Activated CD4-positive, alpha-beta T cell treated with anti-CD3 and anti-CD28 coated beads, Interleukin-2, amount 50 U/mL, for 4 hours (primary cell): Measurements from ENCODE around the gene PAFAH2.

Experiments used
- DNase-seq, 2 experiments: peaks; one replicate each; pipeline ENCODE4 v3.0.0-alpha.2; 2020

The PAFAH2 gene

GRCh38 chr1:25997828-25998761, at the start of gene PAFAH2:
TSS of gene PAFAH2 (minus strand) at chr1:25998063. CDS start at chr1:25990816, 7,247 bp downstream.
- DNase-seq = peak; percentile 95

GRCh38 chr1:26047278-26047874, 49.5 kb upstream of the PAFAH2 start:
- DNase-seq = no peak

- DNase-seq = no peak
Observed at GRCh38 chr1:26046246-26047095, 48.6 kb upstream of the PAFAH2 start.

- DNase-seq = no peak
Observed at GRCh38 chr1:26045722-26046245, 47.9 kb upstream of the PAFAH2 start, which contains the start of gene SLC30A2. TSS of gene SLC30A2 (minus strand) at chr1:26046118. CDS start at chr1:26045896, 222 bp downstream.

GRCh38 chr1:26044971-26045721, 47.3 kb upstream of the PAFAH2 start:
- no peak for DNase-seq

GRCh38 chr1:26044414-26044813, 46.6 kb upstream of the PAFAH2 start:
- no peak for DNase-seq

GRCh38 chr1:26043765-26044164, 45.9 kb upstream of the PAFAH2 start:
- DNase-seq = no peak

GRCh38 chr1:26041978-26042377, 44.1 kb upstream of the PAFAH2 start:
- DNase-seq = no peak

- no peak for DNase-seq
Observed at GRCh38 chr1:26041401-26041800, 43.5 kb upstream of the PAFAH2 start.

- DNase-seq = no peak
Observed at GRCh38 chr1:26038904-26039303, 41.0 kb upstream of the PAFAH2 start.

- DNase-seq = no peak
Observed at GRCh38 chr1:26038477-26038876, 40.6 kb upstream of the PAFAH2 start.

- DNase-seq = no peak
Observed at GRCh38 chr1:26037904-26038303, 40.0 kb upstream of the PAFAH2 start.

- DNase-seq = no peak
Observed at GRCh38 chr1:26036756-26037281, 39.0 kb upstream of the PAFAH2 start.

- peak; percentile 62 to 66 for DNase-seq
Observed at GRCh38 chr1:26035959-26036755, 38.3 kb upstream of the PAFAH2 start.

- peak; percentile 90 to 91 for DNase-seq
Observed at GRCh38 chr1:26035203-26035958, 37.5 kb upstream of the PAFAH2 start.

GRCh38 chr1:26034504-26035202, 36.8 kb upstream of the PAFAH2 start:
- no peak for DNase-seq

- no peak for DNase-seq
Observed at GRCh38 chr1:26032656-26033357, 34.9 kb upstream of the PAFAH2 start.

GRCh38 chr1:26031611-26032220, 33.9 kb upstream of the PAFAH2 start:
- DNase-seq = no peak
